GM21447 (cell line): ENCODE results near the gene EMD.
"Not testable (repeated sequence)": the region's sequence is repeated elsewhere in the genome, so short reads cannot be mapped to it uniquely, and the experiment has no call there.

Source experiments
- ATAC-seq: cut with Tn5 transposase; IDR thresholded peaks from one replicate; pipeline ENCODE4 v1.9.1; 2021; ENCODE audit not compliant: unreplicated experiment

EMD gene

GRCh38 chrX:154389812-154390747 is 11.0 kb downstream of the EMD start:
- ATAC-seq: peak; percentile 65

- not testable (repeated sequence) for ATAC-seq
Measured at GRCh38 chrX:154396363-154396762, 17.3 kb downstream of the EMD start.

DNA sequence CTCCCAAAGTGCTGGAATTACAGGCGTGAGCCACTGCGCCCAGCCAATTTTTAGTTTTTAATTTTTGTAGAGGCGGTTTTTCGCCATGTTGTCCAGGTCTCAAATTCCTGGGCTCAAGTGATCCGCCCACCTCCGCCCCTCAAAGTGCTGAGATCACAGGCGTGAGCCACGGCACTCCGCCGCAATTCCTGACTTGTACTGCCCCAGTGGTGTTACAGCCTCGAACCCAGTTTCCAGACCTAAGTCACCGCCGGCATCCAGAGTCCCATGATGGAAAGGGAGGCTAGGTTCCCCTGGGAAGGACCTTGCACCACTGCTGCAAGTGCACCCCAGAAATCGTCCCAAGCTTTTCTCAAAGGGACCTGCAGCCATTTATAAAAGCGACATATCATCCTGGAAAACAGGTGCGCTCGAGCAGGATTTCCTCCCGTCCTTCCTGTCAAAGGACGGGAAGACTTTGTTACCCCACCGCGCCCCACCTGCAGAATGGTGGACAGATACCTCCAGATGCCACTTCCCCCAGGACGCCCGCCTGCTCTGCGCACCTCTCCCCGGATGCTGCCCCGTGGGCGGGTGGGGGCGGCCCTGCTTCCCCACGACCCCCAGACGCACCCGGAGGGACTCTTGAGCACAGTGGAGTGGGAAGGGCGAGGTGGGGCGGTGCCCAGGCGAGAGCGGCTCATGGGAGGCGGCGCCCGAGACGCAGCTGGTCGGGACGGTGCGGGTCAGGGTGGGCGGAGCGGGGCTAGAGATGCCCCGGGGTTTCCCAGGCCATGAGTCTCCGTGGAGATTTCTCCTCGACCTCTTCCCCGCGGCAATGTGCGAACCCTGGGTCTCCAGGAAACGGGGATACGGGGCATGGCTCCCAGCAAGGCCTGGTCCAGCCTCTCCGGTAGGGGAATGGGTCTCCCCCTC is 18.1 kb downstream of the EMD start:
- ATAC-seq: peak; percentile 48

DNA sequence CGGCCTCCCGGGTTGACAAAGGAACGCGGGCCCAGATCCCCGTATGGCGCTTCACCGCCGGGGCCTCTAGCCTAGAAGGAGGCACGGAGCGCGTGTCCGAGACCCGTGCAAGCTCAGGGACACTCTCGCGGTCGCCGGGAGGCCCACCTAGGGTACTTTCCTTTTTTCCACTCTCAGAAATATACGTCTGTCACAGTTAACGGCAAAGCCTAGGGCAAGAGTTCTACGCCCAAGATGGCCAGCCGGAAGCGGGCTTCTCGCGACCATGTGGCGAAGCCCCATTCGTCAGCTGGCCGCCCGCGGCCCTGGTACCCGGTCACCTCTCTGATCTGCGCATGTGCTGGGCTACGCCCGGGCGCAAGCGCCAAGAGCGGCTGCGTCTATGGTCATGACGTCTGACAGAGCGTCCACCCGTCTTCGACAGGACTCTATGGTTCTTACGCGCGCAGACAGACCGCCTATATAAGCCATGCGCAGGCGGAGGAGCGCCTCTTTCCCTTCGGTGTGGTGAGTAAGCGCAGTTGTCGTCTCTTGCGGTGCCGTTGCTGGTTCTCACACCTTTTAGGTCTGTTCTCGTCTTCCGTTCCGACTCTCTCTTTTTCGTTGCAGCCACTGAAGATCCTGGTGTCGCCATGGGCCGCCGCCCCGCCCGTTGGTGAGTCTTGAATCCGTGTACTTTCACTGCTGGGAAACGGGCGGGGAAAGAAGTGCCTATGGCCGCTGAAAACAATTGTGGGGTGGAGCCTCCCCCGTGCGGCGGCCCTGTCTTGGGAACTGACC is 19.0 kb downstream of the EMD start, which contains the start of gene RPL10:
Gene RPL10, plus strand, starts transcription at position 490 of the 780 bp plus-strand sequence. Its CDS starts 143 bp downstream, at position 633.
- peak; percentile 75 for ATAC-seq

DNA sequence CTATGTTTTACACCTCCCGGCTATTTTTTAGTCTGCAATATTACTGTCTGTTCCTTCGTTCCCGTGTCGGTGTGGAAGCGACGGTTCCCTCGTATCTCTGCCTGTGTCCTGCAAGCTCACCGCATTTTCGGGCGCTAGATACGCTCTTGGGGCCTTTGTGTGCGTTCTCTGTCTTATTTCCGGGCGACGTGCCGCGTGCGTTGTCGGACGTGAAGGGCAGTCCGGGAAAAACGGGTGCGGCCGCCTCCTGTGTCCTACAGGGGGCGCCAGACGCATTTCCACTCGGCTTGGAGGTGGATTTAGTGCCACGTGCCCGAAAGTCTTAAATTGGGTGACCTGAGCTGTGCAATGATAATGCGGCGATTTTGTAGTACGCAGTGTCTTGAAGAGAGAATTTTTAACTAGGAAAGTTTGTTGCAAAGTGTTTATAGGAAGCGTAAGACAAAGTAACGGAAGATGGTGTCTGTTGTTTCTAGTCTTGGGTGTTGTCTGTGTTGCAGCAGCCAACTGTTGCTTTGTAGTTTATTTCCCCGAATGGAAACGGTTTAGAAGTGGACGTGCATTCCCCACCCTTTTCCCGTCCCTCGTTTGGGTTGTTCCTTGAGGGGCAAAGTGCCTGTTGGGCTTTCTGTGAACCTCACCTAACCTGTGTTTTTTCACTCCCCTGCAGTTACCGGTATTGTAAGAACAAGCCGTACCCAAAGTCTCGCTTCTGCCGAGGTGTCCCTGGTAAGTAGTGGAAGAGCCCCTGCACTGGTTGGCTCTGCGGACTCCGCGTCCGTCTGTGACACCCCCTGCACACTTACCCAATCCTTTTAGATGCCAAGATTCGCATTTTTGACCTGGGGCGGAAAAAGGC is 19.8 kb downstream of the EMD start:
- peak; percentile 35 for ATAC-seq

DNA sequence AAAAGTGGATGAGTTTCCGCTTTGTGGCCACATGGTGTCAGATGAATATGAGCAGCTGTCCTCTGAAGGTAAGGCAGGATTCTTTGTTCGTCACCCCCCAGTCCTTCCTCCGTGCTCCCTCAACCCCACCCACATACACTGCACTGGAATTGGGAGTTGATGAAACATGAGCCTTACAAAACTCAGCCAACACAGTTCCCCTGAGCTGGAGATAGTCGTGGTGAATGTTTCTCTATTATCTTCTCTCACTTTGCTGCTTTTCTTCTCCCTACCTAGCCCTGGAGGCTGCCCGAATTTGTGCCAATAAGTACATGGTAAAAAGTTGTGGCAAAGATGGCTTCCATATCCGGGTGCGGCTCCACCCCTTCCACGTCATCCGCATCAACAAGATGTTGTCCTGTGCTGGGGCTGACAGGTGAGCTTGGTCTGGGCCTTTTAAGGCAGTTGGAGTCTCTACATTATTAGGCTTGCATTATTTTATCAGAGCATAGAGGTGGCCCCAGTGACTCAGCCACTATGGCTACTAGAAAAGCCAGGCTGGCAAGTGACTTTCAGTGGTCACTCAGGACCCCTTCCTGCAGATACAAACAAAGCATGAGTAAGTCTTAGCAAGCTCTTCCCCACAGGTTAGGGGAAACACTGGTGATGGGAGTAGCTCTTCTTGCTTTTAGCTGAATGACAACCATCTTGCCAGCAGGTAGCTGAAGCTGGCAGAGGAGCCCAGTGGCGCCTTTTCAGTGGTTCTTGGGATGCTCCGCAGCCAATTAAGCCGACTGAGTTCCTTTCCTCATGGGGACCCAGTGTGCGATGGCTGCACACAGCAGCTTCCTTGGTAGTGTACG is 20.7 kb downstream of the EMD start:
- no peak for ATAC-seq

GRCh38 chrX:154400369-154400817 is 21.3 kb downstream of the EMD start:
- ATAC-seq: not testable (repeated sequence)

- no peak for ATAC-seq
Measured at GRCh38 chrX:154401045-154401799, 22.1 kb downstream of the EMD start.

DNA sequence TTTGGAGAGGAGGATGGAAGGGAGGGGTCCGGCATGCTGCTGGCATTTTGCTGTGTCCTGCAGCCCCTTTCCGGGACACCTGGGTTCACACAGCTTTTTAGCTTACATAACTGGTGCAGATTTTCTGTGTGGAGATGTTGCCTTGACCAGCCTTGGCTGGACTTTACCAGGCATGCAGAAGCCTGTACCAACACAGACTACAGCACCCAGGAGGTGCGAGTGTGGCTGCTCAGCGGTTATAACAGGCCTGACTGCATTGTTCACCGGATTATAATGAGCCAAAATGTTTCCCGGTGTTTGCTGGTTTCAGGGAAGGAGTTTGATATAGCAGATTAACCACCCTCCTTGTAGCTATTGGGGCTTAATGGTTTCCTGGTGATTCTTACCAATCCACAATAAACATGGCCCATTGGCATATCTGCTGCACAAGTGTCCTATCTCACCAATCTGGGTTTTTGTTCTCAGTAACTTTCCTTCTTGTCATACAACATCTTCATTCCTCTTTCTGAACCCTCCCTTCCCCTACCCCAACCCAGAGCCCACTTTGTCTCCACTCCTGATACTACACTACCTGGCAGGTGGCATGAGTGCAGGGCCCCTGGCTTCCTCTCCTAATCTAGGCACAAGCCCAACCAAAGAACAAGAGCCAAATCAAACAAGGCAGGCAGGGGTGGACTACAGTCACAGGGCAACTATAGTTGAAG is 23.0 kb downstream of the EMD start:
- no peak for ATAC-seq

DNA sequence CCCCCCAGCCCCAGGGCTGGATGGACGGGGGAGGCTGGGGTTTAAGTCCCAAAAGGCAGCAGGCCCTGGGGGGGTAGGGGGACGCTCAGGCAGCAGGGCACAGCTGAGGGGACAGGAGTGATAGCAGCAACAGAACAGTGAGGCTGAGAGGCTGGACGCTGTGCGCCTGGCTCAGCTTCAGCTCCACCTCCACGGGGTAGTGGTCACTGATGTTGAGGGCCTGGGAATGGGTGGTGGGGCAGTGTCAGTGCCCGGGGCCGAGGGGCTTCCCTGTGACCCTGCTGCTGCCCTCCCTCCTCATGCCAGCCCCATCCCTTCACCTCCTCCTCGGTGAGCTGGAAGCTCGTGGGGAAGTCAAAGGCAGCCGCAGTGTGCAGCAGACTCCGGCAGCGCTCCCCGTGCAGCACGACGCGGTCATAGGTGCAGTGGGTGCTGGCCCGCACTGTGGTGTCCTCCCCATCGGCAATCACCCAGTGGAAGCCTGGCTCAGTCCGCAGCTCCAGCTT is 23.6 kb downstream of the EMD start:
- ATAC-seq: no peak

- no peak for ATAC-seq
Measured at GRCh38 chrX:154403192-154403591, 24.1 kb downstream of the EMD start.

DNA sequence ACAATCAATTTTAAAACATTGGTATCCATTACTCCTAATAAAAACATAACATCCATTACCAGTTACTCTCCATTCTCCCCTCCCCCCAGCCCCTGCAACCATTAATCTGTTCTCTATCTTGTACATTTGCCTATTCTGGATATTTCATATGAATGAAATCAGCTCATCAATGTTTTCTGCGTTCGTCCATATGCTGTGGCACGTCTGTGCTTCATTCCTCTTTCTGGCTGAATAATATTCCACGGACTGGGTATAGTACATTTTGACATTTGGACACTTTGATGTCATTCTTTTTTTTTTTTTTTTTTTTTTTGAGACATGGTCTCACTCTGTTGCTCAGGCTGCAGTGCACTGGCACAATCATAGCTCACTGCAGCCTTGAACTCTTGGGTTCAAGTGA is 24.8 kb downstream of the EMD start:
- ATAC-seq: no peak

- ATAC-seq: no peak
Measured at GRCh38 chrX:154404625-154405192, 25.6 kb downstream of the EMD start.

DNA sequence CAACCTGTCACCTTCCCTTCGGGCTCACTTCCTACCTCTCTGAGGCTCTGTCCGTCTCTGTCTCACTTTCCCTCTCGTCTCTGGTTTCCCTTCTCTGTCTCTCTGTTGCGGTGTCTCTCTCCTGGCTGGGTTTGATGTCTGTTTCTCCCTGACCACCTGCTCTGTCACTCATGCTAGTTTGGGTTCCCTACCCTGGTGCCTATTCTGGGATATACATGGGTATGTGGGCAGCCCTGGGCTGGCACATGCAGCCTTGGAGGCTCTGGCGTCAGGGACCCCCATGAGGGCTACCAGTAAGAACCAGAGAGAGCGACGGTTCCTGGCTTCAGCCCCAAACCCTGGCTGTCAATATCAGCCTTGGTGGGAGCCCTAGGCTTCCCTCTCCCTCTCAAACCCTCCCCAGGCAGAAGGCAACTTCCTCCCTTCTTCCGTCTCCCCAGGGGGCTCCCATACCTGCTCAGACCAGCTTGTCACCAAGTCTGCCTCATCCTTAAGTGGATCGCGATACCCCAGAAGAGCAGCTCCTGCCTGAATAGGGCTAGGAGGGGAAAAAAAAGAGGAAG is 29.6 kb downstream of the EMD start:
- ATAC-seq: no peak

DNA sequence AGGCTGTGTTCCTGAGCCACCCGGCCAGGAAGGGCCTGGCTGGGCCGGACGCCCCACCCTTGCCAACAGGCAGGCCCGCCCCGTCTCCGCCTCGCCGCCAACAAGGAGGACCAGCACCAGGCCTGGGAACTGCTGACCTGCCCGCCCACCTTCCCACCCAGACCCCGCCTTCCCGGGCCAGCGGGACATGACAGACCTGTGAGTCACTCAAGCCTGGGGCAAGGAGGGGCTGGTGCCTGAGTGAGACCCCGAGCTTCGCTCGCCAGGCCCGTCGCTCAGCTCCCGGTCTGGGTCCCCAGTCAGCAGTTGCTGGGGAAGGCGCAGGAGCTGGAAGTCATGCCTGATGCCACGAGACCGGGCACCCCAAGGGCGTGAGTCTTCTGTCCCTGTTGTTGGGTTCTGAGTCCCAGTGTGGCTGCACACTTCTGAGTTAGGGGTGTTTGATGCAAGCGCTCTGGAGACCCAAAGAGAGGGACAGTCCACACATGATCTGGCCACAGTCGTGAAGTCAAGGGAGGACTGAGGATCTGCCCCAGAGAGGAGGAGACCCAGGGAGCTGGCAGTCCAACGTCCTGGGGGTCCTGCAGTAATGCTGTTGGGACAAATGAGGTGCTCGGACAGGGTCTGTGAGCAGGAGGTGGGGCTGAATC is 30.3 kb downstream of the EMD start, which contains the start of gene DNASE1L1:
Gene DNASE1L1, minus strand, starts transcription at position 33 of the 650 bp plus-strand sequence. CDS start 3,686 bp downstream, outside the sequence.
- ATAC-seq: peak; percentile 59

- peak; percentile 61 for ATAC-seq
Measured at GRCh38 chrX:154411981-154412340, 32.9 kb downstream of the EMD start.
